GM18870 (cell line): Measurements from ENCODE around the gene PEA15.

Source experiments
- ATAC-seq: cut with Tn5 transposase; IDR thresholded peaks from one replicate; pipeline ENCODE4 v1.9.1; 2021; ENCODE audit warnings: moderate library complexity; ENCODE audit not compliant: unreplicated experiment

Gene PEA15

GRCh38 chr1:160207771-160208556 is 2.8 kb downstream of the PEA15 start:
- no peak for ATAC-seq

- ATAC-seq = no peak
These were observed 3.6 kb downstream of the PEA15 start for GRCh38 chr1:160208557-160209320.

GRCh38 chr1:160209321-160210046 is 4.3 kb downstream of the PEA15 start:
- no peak for ATAC-seq

- no peak for ATAC-seq
These were observed 5.4 kb downstream of the PEA15 start for GRCh38 chr1:160210561-160210960.

DNA sequence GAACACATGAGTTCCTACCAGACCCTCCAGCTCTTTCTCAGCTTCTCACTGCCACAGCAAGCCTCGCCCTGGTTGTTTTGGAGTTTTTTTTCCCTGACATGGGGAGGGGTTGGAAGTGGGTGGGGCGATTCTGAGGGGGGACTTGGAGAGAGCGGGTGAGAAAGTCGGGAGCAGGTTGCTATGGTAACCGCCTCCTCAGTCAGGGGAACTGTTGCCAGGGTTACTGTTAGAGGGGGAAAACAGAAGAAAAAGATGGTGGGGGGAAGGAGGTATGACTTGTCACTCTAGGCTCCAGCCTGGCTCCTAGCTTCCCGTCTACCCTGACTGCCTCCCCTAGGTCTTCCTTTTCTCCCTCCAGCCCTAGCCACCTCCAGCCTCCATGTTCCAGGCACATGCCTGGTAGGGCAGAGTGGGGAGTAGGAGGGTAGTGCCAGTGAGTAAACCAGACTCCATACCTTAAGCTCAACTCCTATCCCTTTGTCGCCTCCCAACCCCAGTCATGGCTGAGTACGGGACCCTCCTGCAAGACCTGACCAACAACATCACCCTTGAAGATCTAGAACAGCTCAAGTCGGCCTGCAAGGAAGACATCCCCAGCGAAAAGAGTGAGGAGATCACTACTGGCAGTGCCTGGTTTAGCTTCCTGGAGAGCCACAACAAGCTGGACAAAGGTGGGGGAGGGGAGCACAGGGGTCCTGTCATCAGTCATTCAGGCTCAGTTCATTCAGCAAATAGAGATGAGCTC is 6.0 kb downstream of the PEA15 start:
- ATAC-seq = no peak

GRCh38 chr1:160214481-160215140 is 9.4 kb downstream of the PEA15 start:
- ATAC-seq = no peak

GRCh38 chr1:160216301-160216700 is 11.1 kb downstream of the PEA15 start:
- no peak for ATAC-seq

- no peak for ATAC-seq
These were observed 12.4 kb downstream of the PEA15 start for GRCh38 chr1:160217481-160218051.

GRCh38 chr1:160219062-160219929 is 14.1 kb downstream of the PEA15 start:
- no peak for ATAC-seq

DNA sequence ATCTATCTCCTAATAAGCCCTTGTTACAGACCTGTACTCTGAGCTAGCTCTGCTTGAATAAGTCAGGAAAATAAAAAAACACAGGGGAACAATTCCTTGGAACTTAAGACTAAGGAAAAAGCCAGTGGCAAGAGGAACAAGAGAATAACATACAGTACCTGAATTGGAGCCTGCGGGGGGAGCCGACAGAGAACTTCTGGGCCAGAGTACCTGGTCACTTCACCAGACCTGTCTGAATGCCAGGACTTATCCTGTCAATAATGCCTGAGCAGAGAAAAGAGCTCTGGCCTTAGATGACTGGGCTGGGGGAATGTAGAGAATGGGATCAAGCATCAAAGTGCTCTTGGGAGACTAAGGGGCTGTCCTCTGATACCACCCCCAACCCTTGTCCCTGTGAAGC is 15.1 kb downstream of the PEA15 start:
- ATAC-seq = no peak

- ATAC-seq = no peak
These were observed 15.9 kb downstream of the PEA15 start for GRCh38 chr1:160221089-160221488.

GRCh38 chr1:160222546-160222945 is 17.4 kb downstream of the PEA15 start:
- no peak for ATAC-seq

DNA sequence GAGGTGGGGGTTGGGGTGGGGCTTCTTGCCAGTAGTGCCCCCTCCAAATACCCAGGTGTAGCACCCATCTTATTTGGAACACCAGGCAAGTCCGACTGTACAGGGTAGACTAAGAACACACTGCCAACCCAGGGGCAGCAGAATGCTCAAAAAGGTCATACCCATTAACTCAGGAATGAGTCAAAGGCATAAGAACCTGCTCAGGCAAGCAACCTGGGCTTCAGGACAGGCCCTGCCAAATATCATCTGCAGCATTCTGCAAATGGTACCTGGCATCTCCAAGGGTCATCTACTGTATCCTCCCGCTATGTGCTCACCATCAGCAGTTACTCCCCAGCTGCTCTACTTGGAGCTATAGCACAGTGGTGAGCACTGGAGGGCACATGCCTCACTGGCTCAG is 19.4 kb downstream of the PEA15 start:
- no peak for ATAC-seq

DNA sequence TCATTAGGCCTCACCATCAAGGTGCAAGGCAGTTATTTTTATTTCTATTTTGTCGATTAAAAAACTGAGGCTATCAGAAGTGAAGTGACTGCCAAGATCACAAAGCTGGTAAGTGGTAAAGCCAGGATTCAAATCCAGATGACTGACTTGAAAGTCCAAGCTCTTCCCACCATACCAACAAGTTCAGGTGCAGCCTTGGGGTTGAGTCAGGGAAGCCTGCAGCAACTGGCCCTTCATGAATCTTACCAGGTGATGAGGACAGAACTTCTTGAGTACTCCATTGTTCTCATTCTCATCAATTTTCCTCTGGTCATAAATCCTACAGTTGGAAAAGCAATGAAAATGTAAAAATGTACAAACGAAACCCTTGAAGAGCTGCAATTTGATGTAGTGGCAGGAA is 20.2 kb downstream of the PEA15 start:
- no peak for ATAC-seq

DNA sequence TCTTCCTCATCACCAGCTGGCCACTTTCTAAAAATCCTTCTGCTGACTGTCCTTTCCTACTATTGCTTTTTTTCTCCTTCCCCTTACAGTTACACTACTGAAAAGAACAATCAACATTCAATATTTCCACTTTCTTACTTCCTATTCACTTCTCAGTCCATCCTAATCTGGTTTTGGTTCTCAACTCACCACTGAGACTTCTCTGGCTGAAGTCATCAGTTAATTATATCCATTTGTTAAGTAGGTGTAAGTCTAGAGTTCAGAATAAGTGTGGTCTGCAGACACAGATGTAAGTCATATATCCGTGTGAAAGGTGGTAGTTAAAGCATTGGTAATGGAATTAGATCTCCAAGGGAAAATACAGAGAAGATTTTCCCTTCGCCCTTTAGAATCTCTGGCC is 21.4 kb downstream of the PEA15 start:
- no peak for ATAC-seq

- no peak for ATAC-seq
These were observed 21.9 kb downstream of the PEA15 start for GRCh38 chr1:160227034-160227433.

DNA sequence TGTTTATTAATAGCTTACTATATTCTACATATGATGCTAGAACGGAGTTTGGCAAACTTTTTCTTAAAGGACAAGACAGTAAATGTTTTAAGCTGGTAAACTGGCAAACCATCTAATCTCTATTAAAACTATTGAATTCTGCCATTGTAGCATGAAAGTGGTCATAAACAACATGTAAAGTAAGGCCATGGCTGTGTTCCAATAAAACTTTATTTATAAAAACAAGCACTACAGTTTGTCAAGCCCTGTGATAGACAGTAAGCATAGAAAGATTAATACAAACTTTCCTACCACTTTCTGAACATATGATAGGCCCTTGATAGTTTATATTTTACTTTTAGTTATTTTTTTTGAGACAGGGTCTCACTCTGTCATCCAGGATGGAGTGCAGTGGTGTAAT is 22.4 kb downstream of the PEA15 start:
- ATAC-seq = no peak

GRCh38 chr1:160228431-160228830 is 23.2 kb downstream of the PEA15 start:
- ATAC-seq = no peak

DNA sequence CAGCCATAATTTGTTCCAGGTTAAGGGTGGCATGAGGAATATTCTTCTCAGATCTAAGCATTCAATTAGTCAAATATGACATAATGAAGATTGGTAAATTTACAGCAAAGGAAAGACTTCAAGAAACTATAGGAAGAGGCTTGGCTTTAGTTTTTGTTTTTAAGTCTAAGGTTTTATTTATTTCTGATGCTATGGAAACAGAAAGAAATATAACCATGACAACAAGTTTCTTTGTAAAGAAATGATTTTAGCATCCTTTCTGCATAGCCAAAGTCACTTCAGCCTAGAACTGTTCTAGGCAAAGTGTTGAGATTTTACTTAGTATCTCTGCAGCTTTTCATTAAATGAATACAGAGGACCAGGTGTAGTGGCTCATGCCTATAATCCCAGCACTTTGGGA is 27.7 kb downstream of the PEA15 start:
- no peak for ATAC-seq
